Astrocyte (in vitro differentiated cells and primary cell): ENCODE results near the gene SREK1IP1. TPM values are rescaled to one million over a fixed set of nuclear protein-coding genes. Genes with fewer than 3 reads are reported as not detected.
A peak's percentile ranks its signal among the peaks of the same experiment; 100 is the strongest.

Source experiments
- DNase-seq: peaks from one replicate; pipeline ENCODE4 v3.0.0-alpha.2; 2010; ENCODE audit warnings: low read depth
- FAIRE-seq: peaks from 2 replicates; lab custom pipeline; 2011; peaks lifted over from hg19 to GRCh38; lab: Jason Lieb, UNC
- H2AFZ ChIP-seq: 2 replicates; pipeline ENCODE4 v1.6.0; 2012; ENCODE audit warnings: low read depth, low read length, inconsistent platforms
- H3K27ac ChIP-seq: 2 replicates; pipeline ENCODE4 v1.5.1; 2011; ENCODE audit warnings: low read depth, low read length, inconsistent platforms
- H3K27me3 ChIP-seq: 2 replicates; pipeline ENCODE4 v1.6.0; 2011; ENCODE audit warnings: low read length, inconsistent platforms; ENCODE audit not compliant: insufficient read depth
- H3K36me3 ChIP-seq: 2 replicates; pipeline ENCODE4 v1.5.1; 2011; ENCODE audit warnings: low read length, inconsistent platforms; ENCODE audit not compliant: insufficient read depth
- H3K4me1 ChIP-seq: 2 replicates; pipeline ENCODE4 v1.5.1; 2011; ENCODE audit warnings: low read length, inconsistent platforms; ENCODE audit not compliant: insufficient read depth
- H3K4me2 ChIP-seq: 2 replicates; pipeline ENCODE4 v1.6.0; 2012; ENCODE audit warnings: low read length, inconsistent platforms
- H3K4me3 ChIP-seq: 2 replicates; pipeline ENCODE4 v1.5.1; 2011; ENCODE audit warnings: low read depth, mild to moderate bottlenecking, low read length, inconsistent platforms; ENCODE audit not compliant: insufficient read depth
- H3K79me2 ChIP-seq: 2 replicates; pipeline ENCODE4 v1.6.0; 2012; ENCODE audit warnings: mild to moderate bottlenecking, low read length, inconsistent platforms; ENCODE audit not compliant: insufficient read depth
- H3K9ac ChIP-seq: 2 replicates; pipeline ENCODE4 v1.6.0; 2012; ENCODE audit warnings: mild to moderate bottlenecking, low read length, inconsistent platforms
- H3K9me3 ChIP-seq: 2 replicates; pipeline ENCODE4 v1.5.1; 2012; ENCODE audit warnings: low read depth, mild to moderate bottlenecking, low read length, inconsistent platforms; ENCODE audit not compliant: insufficient read depth
- H4K20me1 ChIP-seq: 2 replicates; pipeline ENCODE4 v1.6.0; 2012; ENCODE audit warnings: low read length, inconsistent platforms; ENCODE audit not compliant: insufficient read depth
- H3K27ac Mint-ChIP-seq: one replicate; pipeline ENCODE4 v1.8.0; 2021; ENCODE audit warnings: mild to moderate bottlenecking, mixed read lengths; ENCODE audit not compliant: unreplicated experiment
- H3K27me3 Mint-ChIP-seq: one replicate; pipeline ENCODE4 v1.8.0; 2021; ENCODE audit warnings: low read depth, mixed read lengths; ENCODE audit not compliant: unreplicated experiment
- H3K36me3 Mint-ChIP-seq: one replicate; pipeline ENCODE4 v1.8.0; 2021; ENCODE audit warnings: low read depth, mixed read lengths; ENCODE audit not compliant: unreplicated experiment
- H3K4me1 Mint-ChIP-seq: one replicate; pipeline ENCODE4 v1.8.0; 2021; ENCODE audit warnings: low read depth, mixed read lengths; ENCODE audit not compliant: unreplicated experiment
- H3K4me3 Mint-ChIP-seq: one replicate; pipeline ENCODE4 v1.8.0; 2021; ENCODE audit warnings: mild to moderate bottlenecking, moderate library complexity, mixed read lengths; ENCODE audit not compliant: unreplicated experiment
- H3K9me3 Mint-ChIP-seq: one replicate; pipeline ENCODE4 v1.8.0; 2021; ENCODE audit warnings: mild to moderate bottlenecking, mixed read lengths; ENCODE audit not compliant: unreplicated experiment
- EZH2 ChIP-seq: IDR thresholded peaks from 2 replicates; pipeline ENCODE4 v1.6.1; 2012; ENCODE audit warnings: mild to moderate bottlenecking, low read length, inconsistent platforms; ENCODE audit not compliant: insufficient read depth
- total RNA-seq: library from RNA; stranded (reverse); gene quantifications from 2 replicates; pipeline ENCODE4 v1.2.1, GENCODE V29; 2021
- TF ChIP-seq, protein P1 (sequence below): IDR thresholded peaks from 2 replicates; pipeline ENCODE4 v1.5.1; 2011; ENCODE audit warnings: low read depth, mild to moderate bottlenecking, inconsistent platforms, low read length, moderate library complexity; ENCODE audit not compliant: insufficient read depth

The SREK1IP1 gene
- total RNA-seq, 1 donor from 2014 or later: 27.3 TPM

DNA sequence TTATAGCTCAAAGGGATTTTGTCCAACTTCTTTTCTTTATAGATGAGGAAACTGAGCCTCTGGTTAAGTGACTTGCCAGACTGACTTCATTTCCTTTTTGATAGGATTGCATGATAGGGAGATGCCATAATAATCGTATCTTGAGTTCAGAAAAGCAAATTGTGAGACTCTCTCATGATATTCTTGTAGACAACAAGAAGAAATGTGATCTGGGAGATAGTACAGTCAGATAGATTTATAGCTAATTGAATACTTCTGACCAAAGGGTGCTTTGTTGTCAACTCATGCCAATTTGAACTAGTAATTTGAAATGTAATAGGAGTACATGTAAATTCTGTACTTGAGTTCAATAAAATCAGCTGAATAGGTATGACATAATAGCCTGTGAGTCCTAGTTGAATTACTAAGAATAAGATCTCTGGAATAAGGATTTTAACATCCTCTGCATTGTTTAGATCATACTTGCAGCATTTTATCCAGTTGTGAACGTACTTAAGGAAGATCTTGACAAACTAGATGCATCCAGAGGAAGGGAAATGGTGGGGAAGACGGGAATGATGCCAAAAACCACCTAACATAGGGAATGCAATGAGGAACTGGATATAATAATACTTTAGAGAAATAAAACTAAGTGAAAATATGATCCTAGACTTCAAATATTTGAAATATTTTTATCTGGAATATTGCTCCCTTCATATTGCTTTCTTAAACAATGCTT, 25.7 kb upstream of the SREK1IP1 start:
- Histone ChIP-seq H3K4me3 (no peak overlapping the region), H3K9ac (no peak overlapping the region), H3K27me3 (no peaks in the 10 kb centered on the region), H3K4me1 (no peaks in the 10 kb centered on the region), H2AFZ (no peak overlapping the region), H3K4me2 (no peak overlapping the region), H3K9me3 (no peaks in the 10 kb centered on the region), H3K27ac (no peak overlapping the region), H3K36me3 (no peaks in the 10 kb centered on the region), H3K79me2 (no peaks in the 10 kb centered on the region), H4K20me1 (no peaks in the 10 kb centered on the region)
- no peak for DNase-seq
- TF ChIP-seq, protein P1, sequence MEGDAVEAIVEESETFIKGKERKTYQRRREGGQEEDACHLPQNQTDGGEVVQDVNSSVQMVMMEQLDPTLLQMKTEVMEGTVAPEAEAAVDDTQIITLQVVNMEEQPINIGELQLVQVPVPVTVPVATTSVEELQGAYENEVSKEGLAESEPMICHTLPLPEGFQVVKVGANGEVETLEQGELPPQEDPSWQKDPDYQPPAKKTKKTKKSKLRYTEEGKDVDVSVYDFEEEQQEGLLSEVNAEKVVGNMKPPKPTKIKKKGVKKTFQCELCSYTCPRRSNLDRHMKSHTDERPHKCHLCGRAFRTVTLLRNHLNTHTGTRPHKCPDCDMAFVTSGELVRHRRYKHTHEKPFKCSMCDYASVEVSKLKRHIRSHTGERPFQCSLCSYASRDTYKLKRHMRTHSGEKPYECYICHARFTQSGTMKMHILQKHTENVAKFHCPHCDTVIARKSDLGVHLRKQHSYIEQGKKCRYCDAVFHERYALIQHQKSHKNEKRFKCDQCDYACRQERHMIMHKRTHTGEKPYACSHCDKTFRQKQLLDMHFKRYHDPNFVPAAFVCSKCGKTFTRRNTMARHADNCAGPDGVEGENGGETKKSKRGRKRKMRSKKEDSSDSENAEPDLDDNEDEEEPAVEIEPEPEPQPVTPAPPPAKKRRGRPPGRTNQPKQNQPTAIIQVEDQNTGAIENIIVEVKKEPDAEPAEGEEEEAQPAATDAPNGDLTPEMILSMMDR: no peak
- no peak for TF ChIP-seq EZH2
- Mint-ChIP-seq H3K4me3 (no peak overlapping the region), H3K9me3 (no peaks in the 10 kb centered on the region), H3K4me1 (peaks cover 15% of the 10 kb centered on the region), H3K36me3 (peaks cover 1% of the 10 kb centered on the region), H3K27ac (no peak overlapping the region), H3K27me3 (no peaks in the 10 kb centered on the region)
- no peak for FAIRE-seq

DNA sequence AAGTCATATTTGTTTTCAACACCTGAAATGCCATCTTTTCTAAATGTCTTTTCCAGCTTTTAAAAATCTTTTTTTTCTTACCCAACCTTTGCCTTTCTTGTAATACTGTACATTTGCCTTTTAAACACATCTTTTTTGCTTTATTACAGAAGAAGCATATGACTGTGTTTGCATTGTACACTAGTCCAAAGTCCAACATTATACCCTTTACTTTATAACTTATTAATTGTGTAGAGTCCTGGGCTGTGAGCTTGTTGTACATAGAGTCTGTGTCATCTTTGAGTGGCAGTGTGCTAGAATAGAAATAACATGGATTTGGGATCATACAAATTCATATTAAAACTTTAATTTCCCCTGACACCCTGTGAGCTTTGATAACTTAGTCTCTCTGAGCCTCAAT, 24.0 kb upstream of the SREK1IP1 start:
- H4K20me1 ChIP-seq: no peaks in the 10 kb centered on the region
- no peaks in the 10 kb centered on the region for H3K79me2 ChIP-seq
- no peak overlapping the region for H3K4me3 ChIP-seq
- DNase-seq (no peak), FAIRE-seq (no peak)
- no peak overlapping the region for H3K27ac Mint-ChIP-seq
- no peaks in the 10 kb centered on the region for H3K9me3 ChIP-seq
- TF ChIP-seq EZH2: no peak
- TF ChIP-seq, protein P1: no peak
- no peaks in the 10 kb centered on the region for H3K36me3 Mint-ChIP-seq
- H3K9me3 Mint-ChIP-seq: no peaks in the 10 kb centered on the region
- no peak overlapping the region for H3K9ac ChIP-seq
- H3K27ac ChIP-seq: no peak overlapping the region
- no peak overlapping the region for H3K4me3 Mint-ChIP-seq
- H3K4me1 ChIP-seq: no peaks in the 10 kb centered on the region
- no peak overlapping the region for H3K4me2 ChIP-seq
- no peaks in the 10 kb centered on the region for H3K27me3 Mint-ChIP-seq
- H2AFZ ChIP-seq: no peak overlapping the region
- peaks cover 20% of the 10 kb centered on the region for H3K4me1 Mint-ChIP-seq
- no peaks in the 10 kb centered on the region for H3K36me3 ChIP-seq
- H3K27me3 ChIP-seq: no peaks in the 10 kb centered on the region

DNA sequence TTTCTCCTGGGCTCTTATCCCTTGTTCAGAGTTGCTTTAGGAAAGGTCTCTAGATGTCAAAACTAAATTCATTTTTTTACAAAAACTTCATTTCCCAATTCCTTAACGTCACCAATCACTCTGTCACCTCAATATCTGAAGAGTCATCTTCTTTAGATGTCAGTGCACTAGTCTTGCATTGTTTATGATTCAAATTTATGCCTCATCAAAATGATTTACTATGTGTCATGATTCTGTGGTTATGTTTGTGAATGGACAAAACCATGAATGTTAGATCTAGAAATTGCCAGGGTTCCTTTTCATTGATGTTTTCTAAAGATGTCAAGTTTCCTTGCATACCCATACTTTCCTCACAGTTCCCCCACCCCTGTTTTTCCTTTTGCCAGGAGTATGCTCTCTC, 21.7 kb upstream of the SREK1IP1 start:
- Histone ChIP-seq H3K36me3 (no peaks in the 10 kb centered on the region), H2AFZ (no peak overlapping the region), H4K20me1 (no peaks in the 10 kb centered on the region), H3K9ac (no peak overlapping the region), H3K4me3 (no peak overlapping the region), H3K9me3 (no peaks in the 10 kb centered on the region), H3K4me1 (no peaks in the 10 kb centered on the region), H3K79me2 (no peaks in the 10 kb centered on the region), H3K27me3 (no peaks in the 10 kb centered on the region), H3K4me2 (no peak overlapping the region), H3K27ac (no peak overlapping the region)
- Mint-ChIP-seq H3K9me3 (no peaks in the 10 kb centered on the region), H3K27ac (peak overlapping the region; percentile 78), H3K4me1 (peaks cover 20% of the 10 kb centered on the region), H3K27me3 (no peaks in the 10 kb centered on the region), H3K4me3 (no peak overlapping the region), H3K36me3 (peaks cover 2% of the 10 kb centered on the region)
- peak; percentile 52 for FAIRE-seq
- DNase-seq: peak; percentile 8
- TF ChIP-seq, protein P1: no peak
- TF ChIP-seq EZH2: no peak
